HG03045 (cell line): ENCODE data around the gene GSE1.

Source experiments
- ATAC-seq: cut with Tn5 transposase; IDR thresholded peaks from one replicate; pipeline ENCODE4 v1.9.1; 2021; ENCODE audit warnings: mild to moderate bottlenecking, moderate library complexity; ENCODE audit not compliant: unreplicated experiment

Gene GSE1

GRCh38 chr16:85645021-85645589, 32.0 kb downstream of the GSE1 start:
- ATAC-seq = no peak

GRCh38 chr16:85646358-85646907, 33.3 kb downstream of the GSE1 start:
- ATAC-seq = no peak

GRCh38 chr16:85646976-85647375, 33.9 kb downstream of the GSE1 start:
- no peak for ATAC-seq

DNA sequence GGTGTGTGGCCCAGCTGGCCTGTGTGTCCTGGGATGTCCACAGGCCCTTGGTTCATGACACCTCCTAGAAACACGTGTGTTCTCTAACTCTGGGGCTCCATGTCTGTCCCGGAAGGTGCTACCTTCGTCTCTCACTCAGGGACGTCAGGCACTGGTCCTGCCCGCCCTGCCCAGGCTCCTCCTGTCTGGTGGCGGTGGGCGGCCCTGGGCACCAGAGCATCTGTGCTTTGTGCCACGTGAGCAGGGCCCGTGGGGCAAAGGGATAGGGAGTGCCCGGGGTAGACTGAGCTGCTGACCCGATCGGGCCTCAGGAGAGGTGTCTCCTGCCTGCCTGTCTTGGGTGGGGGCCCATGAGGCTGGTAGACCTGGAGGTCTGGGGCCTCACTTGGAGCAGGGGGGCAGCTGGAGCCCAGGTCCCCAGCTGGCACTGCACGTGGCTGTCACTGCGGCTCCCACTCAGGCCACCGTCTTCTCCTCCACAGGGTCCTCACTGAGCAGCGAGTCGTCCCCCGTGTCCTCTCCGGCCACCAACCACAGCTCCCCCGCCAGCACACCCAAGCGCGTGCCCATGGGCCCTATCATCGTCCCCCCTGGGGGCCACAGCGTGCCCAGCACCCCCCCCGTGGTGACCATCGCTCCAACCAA, 35.1 kb downstream of the GSE1 start:
- ATAC-seq = no peak

DNA sequence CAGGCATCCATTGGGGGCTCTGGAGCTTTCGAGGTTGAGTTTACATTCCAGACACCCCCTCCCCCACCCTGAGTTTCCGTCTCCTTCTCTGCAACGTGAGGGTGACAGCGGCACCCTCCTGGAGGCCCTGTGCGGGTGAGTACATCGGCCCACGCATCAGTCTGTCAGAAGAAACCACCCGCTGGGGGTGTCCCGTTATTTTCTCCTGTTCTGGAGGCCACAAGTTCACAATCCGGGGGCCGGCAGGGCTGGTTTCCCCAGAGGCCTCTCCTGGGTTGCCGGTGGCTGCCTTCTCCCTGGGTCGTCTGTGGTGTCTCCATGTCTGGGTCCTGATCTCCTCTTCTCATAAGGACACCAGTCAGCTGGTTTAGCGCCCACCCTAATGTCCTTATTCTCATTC, 35.7 kb downstream of the GSE1 start:
- ATAC-seq = no peak

- ATAC-seq = no peak
These were observed 36.5 kb downstream of the GSE1 start for GRCh38 chr16:85649411-85650134.

GRCh38 chr16:85650135-85650843, 37.2 kb downstream of the GSE1 start:
- ATAC-seq = no peak

DNA sequence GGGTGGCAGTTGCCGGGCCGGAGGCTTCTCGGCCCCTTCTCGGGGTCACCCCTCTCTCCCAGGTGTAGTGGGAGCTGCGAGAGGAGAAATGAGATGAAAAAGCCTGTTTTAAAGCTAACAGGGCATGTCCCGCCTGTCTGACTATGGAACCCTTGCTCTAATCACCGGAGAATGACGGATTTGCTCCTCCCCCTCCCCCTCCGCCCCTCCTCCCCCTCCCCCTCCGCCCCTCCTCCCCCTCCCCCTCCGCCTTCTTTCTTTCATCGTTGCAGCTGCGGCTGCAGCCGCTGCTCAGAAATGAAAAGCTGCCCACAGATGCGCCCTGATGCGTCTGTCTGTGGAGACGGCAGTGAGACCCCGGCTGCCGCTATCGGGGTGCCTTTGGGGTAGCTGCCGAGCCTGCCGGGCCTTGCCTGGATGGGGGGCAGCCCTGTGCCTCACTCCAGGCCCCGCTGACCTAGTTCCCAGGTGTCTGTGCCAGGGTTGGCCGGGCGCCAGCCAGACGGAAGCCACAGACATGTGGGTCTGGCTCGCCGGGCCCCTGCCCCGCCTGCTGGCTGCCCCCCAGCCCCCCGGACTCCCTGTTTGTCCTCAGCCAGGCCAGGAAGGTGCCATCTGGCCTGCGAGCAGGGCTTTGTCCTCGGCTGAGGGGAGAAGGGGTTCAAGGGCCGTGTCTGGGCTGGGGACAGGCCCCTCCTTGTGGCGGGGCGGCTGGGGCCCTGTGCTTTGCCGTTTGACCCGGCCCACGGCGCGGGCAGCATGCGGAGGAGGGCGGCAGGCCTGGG, 37.9 kb downstream of the GSE1 start:
- ATAC-seq = no peak

GRCh38 chr16:85651629-85652430, 38.7 kb downstream of the GSE1 start:
- ATAC-seq = no peak

GRCh38 chr16:85652431-85653221, 39.5 kb downstream of the GSE1 start:
- no peak for ATAC-seq

GRCh38 chr16:85653290-85653891, 40.3 kb downstream of the GSE1 start:
- no peak for ATAC-seq

GRCh38 chr16:85654251-85655095, 41.4 kb downstream of the GSE1 start:
- ATAC-seq = no peak

- no peak for ATAC-seq
These were observed 42.4 kb downstream of the GSE1 start for GRCh38 chr16:85655216-85656129.

DNA sequence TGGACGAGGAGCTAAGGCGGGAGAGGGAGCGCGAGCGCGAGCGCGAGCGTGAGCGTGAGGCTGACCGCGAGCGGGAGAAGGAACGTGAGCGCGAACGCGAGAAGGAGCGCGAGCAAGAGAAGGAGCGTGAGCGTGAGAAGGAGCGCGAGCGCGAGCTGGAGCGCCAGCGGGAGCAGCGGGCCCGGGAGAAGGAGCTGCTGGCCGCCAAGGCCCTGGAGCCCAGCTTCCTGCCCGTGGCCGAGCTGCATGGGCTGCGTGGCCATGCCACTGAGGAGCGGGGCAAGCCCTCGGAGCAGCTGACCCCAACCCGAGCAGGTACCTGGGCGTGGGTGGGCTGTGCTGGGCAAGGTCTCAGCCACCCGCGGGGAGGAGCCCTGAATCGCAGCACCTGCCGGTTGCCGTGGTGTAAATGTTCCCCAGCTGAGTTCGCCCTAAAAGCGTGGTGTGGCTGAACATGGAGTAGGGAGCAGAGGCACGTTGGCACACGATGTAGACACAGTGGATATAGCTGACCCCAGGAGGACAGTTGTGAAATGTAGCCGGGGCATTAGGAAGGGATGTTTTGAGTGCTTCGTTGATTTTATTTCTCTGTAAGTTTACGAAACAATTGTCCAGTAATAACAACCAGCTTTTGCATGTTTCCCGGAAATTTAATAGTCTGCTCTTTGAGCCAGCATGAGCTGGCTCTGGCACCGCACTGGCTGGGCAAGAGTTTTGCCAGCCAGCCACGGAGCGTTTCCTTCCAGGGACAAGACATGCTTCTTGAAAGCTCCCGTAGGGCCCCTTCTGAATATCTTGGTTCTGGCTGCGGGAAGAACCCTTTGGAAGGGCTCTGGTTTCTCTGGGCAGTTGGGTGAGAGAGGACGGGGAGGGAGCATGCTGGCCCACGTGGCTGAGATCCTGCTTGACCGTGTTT, 43.5 kb downstream of the GSE1 start:
- ATAC-seq = no peak

DNA sequence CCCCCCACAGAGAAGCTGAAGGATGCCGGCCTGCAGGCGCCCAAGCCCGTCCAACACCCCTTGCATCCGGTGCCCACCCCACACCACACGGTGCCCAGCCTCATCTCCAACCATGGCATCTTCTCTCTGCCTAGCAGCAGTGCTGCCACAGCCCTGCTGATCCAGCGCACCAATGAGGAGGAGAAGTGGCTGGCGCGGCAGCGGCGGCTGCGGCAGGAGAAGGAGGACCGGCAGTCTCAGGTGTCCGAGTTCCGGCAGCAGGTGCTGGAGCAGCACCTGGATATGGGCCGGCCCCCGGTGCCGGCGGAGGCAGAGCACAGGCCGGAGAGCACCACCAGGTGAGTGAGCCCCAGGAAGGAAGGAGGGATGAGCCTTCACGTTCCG, 44.1 kb downstream of the GSE1 start:
- ATAC-seq = no peak

- no peak for ATAC-seq
These were observed 44.9 kb downstream of the GSE1 start for GRCh38 chr16:85657996-85658395.
